Activated B cell treated with CpG ODN at 0.5 μM for 24 hours (primary cell): Measurements from ENCODE around the gene HERPUD1. TPM values are rescaled to one million over a fixed set of nuclear protein-coding genes. Genes with fewer than 3 reads are reported as not detected.

ENCODE experiments used
- ATAC-seq: fragments of 200-7000 bp; cut with Tn5 transposase; one replicate; pipeline ENCODE4 v1.10.0; 2021; ENCODE audit warnings: low read depth, mild to moderate bottlenecking, moderate library complexity
- CTCF ChIA-PET: fragments of 350-600 bp; sonication (Branson Sonifier 250); formaldehyde crosslinking; loops from one replicate; lab custom pipeline; 2021; ENCODE audit warnings: antibody characterized with exemption; lab: Charles Lee
- POLR2A ChIA-PET: fragments of 350-600 bp; sonication (Branson Sonifier 250); formaldehyde crosslinking; loops from one replicate; lab custom pipeline; 2021; ENCODE audit warnings: antibody characterized with exemption; lab: Charles Lee
- DNase-seq: peaks from one replicate; pipeline ENCODE4 v3.0.0; 2022
- H3K27ac Mint-ChIP-seq: one replicate; pipeline ENCODE4 v1.8.0; 2020; ENCODE audit warnings: mixed read lengths
- H3K27me3 Mint-ChIP-seq: one replicate; pipeline ENCODE4 v1.8.0; 2021; ENCODE audit warnings: mixed read lengths
- H3K36me3 Mint-ChIP-seq: one replicate; pipeline ENCODE4 v1.8.0; 2021; ENCODE audit warnings: low read depth, mixed read lengths
- H3K4me1 Mint-ChIP-seq: one replicate; pipeline ENCODE4 v1.8.0; 2021; ENCODE audit warnings: mixed read lengths
- H3K4me3 Mint-ChIP-seq: one replicate; pipeline ENCODE4 v1.8.0; 2020; ENCODE audit warnings: mild to moderate bottlenecking, mixed read lengths
- H3K9me3 Mint-ChIP-seq: one replicate; pipeline ENCODE4 v1.8.0; 2020; ENCODE audit warnings: mixed read lengths
- intact Hi-C: fragments of 100-400 bp; cut with micrococcal nuclease; formaldehyde crosslinking; loops from one replicate; pipeline ENCODE4 v1.15.1; 2024
- total RNA-seq: library from RNA; stranded (reverse); gene quantifications from 2 replicates; pipeline ENCODE4 v1.2.3, GENCODE V29; 2022
- TF ChIP-seq, protein P1 (sequence below): fragments of 200-600 bp; IDR thresholded peaks from one replicate; pipeline ENCODE4 v1.8.0; 2022; ENCODE audit warnings: antibody characterized with exemption, mild to moderate bottlenecking

Gene HERPUD1
- total RNA-seq, 1 donor from 2014 or later, result 820 TPM

DNA sequence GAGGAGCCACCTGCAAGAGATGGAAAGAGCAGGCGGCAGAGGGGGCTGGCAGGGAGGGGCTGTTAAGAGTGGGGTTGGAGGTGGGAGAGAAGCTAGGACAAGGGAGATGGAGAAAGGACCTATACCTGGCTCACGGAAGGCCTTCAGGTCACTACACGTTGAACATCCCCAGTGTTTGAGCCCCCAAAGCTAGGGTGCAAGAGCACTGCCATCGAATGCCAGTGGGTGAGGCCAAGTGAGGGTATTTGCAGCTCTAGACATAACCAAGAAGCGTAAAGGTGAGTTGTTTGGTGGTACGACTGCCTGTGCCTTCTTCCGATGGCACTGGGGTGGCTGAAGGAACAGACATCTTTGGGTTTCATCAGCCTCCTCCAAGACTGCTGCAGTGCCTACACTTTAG, 17.0 kb upstream of the HERPUD1 start:
- Mint-ChIP-seq H3K27me3 (no peaks in the 10 kb centered on the region), H3K4me3 (no peak overlapping the region), H3K9me3 (peaks cover 3% of the 10 kb centered on the region), H3K4me1 (peaks cover 99% of the 10 kb centered on the region), H3K36me3 (no peaks in the 10 kb centered on the region), H3K27ac (peak overlapping the region; percentile 96)
- DNase-seq (no peak), ATAC-seq (no peak)
- intact Hi-C loops, result no loop called here
- ChIA-PET POLR2A (interaction anchor here (20.0 kb wide), 1 partner anchor 22 kb away, joined by 795 read pairs; the partner anchor contains the start of gene HERPUD1), CTCF (interaction anchor here (1.1 to 1.6 kb wide), 2 partner anchors 46 to 48 kb away, joined by 3 read pairs; no protein-coding TSS in a partner anchor)
- TF ChIP-seq, protein P1, sequence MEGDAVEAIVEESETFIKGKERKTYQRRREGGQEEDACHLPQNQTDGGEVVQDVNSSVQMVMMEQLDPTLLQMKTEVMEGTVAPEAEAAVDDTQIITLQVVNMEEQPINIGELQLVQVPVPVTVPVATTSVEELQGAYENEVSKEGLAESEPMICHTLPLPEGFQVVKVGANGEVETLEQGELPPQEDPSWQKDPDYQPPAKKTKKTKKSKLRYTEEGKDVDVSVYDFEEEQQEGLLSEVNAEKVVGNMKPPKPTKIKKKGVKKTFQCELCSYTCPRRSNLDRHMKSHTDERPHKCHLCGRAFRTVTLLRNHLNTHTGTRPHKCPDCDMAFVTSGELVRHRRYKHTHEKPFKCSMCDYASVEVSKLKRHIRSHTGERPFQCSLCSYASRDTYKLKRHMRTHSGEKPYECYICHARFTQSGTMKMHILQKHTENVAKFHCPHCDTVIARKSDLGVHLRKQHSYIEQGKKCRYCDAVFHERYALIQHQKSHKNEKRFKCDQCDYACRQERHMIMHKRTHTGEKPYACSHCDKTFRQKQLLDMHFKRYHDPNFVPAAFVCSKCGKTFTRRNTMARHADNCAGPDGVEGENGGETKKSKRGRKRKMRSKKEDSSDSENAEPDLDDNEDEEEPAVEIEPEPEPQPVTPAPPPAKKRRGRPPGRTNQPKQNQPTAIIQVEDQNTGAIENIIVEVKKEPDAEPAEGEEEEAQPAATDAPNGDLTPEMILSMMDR, result no peak

DNA sequence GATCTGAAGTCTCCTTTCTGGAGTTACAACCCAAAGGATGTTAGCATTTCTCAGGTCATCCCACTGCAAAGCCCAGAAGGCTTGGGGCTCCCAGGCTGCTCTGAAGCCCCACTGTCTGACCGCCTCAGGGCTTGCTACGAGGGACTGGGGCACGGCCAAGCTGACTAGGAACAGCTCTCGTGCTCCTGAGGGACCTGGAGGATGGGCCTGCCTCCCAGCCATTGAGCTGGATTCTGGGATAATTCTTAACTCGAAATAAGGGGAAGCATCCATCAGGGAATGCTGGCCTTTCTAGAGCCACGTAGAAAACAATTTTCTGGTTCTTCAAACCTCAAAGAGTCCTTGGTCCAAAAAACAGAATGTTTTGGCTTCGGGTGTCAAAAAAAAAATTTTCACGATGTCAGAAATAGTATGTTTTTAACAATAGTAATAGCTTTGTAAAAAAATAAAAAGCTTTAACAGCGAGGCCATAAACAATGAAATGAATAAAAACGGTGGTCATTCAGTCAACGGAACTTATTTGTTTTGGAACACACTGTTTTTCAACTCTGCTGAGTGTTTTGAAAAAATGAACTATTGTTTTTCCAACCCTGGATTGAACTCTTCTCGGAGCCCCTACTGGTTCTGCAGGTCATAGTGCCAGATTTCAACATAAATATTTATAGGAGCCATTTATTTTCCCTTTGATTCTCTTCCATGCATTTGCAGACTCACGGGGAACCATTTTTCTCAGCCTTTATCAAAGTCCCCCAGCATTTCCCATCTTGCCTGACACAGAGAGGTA, 16.4 kb upstream of the HERPUD1 start:
- no peak for DNase-seq
- ChIA-PET POLR2A (interaction anchor here (20.0 kb wide), 1 partner anchor 22 kb away, joined by 795 read pairs; the partner anchor contains the start of gene HERPUD1), CTCF (interaction anchor here (1.1 to 1.6 kb wide), 2 partner anchors 47 to 49 kb away, joined by 3 read pairs; no protein-coding TSS in a partner anchor)
- TF ChIP-seq, protein P1, result no peak
- Mint-ChIP-seq H3K9me3 (peaks cover 3% of the 10 kb centered on the region), H3K27me3 (no peaks in the 10 kb centered on the region), H3K4me1 (peaks cover 99% of the 10 kb centered on the region), H3K4me3 (no peak overlapping the region), H3K27ac (peak overlapping the region; percentile 96), H3K36me3 (no peaks in the 10 kb centered on the region)
- intact Hi-C loops, result loop anchor here (2.0 kb wide), 1 partner anchor 45 kb away; no protein-coding TSS in a partner anchor
- no peak for ATAC-seq

DNA sequence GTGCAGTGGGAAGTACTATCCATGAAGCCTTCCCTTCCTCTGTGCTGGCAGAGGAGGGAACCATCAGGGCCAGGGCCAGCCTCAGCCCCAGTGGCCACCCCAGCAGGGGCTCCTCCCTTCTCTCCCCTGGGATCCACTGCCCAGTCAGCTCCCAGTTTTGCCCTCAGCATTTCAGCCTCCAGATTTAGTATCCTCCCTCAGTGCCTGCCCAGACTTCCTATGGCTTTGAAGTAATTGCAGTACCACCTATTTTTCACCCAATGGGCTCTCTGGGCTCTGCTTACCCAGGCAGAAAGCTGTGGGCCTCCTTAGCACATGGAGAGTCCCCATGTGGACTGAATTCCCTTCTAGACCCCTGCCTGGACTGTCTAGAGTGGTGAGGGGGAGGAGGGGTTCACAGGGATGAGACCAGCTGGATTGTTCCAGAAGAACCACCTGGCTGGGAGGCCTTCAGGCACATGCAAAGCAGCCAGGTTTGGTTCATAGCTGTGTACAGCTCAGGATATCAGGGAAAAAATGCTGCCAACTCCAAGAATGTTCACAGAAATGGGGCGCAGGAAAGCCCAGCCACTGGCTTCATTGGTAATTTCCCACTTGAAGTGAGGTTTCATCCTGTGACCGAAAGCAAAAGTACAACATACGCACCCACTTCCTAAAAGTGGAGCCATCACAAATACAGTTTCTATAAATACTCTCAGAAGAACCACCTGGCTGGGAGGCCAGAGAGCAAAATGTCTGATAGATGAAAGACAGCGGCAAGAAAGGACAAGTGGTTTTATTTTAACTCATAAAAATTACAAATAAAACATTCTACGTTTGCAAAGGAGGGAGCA, 15.2 kb upstream of the HERPUD1 start:
- peak overlapping the region; percentile 72 for H3K4me3 Mint-ChIP-seq
- intact Hi-C loops, result loop anchor here (1.0 to 2.0 kb wide), 3 partner anchors 15 to 46 kb away; no protein-coding TSS in a partner anchor
- CTCF ChIA-PET, result interaction anchor here (0.6 to 1.2 kb wide), 3 partner anchors 14 to 35 kb away, joined by 3 to 4 read pairs (median 4); no protein-coding TSS in a partner anchor
- TF ChIP-seq, protein P1, result no peak
- peak overlapping the region; percentile 96 for H3K27ac Mint-ChIP-seq
- ATAC-seq (peak; percentile 56), DNase-seq (peak; percentile 43)
- POLR2A ChIA-PET, result interaction anchor here (0.5 to 20.0 kb wide), 6 partner anchors 21 to 125 kb away, joined by 3 to 795 read pairs (median 4); partner anchors contain the start of gene HERPUD1
- no peaks in the 10 kb centered on the region for H3K27me3 Mint-ChIP-seq
- peaks cover 95% of the 10 kb centered on the region for H3K4me1 Mint-ChIP-seq
- H3K9me3 Mint-ChIP-seq, result peaks cover 3% of the 10 kb centered on the region
- H3K36me3 Mint-ChIP-seq, result no peaks in the 10 kb centered on the region

DNA sequence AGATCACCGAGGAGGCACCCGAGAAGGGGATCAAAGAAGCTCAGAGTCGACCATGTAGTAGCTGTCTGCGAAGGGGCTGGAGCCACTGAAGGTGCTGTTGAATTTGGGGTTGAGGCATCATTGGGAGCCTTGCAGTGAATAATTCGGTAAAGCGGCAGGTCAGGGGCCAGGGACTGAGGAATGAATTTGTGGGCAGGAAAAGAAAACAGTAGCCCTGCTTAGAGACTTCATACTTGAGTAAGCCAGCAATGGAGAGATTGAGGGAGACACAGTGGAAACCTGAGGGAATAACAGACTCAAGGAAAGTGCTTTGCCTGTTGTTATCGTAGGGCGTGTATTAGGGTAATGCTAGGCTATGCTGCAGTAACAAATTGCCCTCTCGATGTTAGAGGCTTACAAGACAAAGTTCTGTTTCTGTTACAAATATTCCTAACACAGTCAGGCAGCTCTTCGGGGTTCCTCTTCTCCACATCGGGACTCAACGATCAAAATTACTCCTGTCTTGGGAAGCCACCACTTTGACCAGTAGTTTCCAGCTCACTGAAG, 13.4 kb upstream of the HERPUD1 start:
- Mint-ChIP-seq H3K27ac (peak overlapping the region; percentile 96), H3K4me3 (peak overlapping the region; percentile 61)
- no peak for ATAC-seq

More for the DNA sequence above, 13.4 kb upstream of the HERPUD1 start:
- no peak for DNase-seq
- intact Hi-C loops, result no loop called here
- TF ChIP-seq, protein P1, result no peak
- Mint-ChIP-seq H3K9me3 (peaks cover 3% of the 10 kb centered on the region), H3K4me1 (peaks cover 80% of the 10 kb centered on the region), H3K27me3 (no peaks in the 10 kb centered on the region), H3K36me3 (no peaks in the 10 kb centered on the region)
- CTCF ChIA-PET, result interaction anchor here (1.0 to 2.4 kb wide), 4 partner anchors 13 to 72 kb away, joined by 3 to 13 read pairs (median 3); partner anchors contain the start of gene HERPUD1
- POLR2A ChIA-PET, result interaction anchor here (0.5 to 20.0 kb wide), 9 partner anchors 11 to 62 kb away, joined by 3 to 795 read pairs (median 5); partner anchors contain the start of gene HERPUD1
